Ovary (tissue), 9 donors: ENCODE measurements around the gene COL6A2. TPM values are rescaled to one million over a fixed set of nuclear protein-coding genes. Genes with fewer than 3 reads are reported as not detected.
A peak's percentile ranks its signal among the peaks of the same experiment; 100 is the strongest.

Experiments used
- DNase-seq, 5 donors: peaks; one replicate each; pipeline ENCODE4 v3.0.0-alpha.2; 2019 to 2020
- H3K27ac ChIP-seq, 2 donors: fragments of 200-600 bp; one replicate each; pipeline versions ENCODE4 v1.5.1 to v1.8.0; 2019 to 2022
- H3K27me3 ChIP-seq: fragments of 200-600 bp; one replicate; pipeline ENCODE4 v1.8.0; 2022
- H3K36me3 ChIP-seq: fragments of 200-600 bp; sonication (generic); one replicate; pipeline ENCODE4 v1.5.1; 2019
- H3K4me1 ChIP-seq: one replicate; pipeline ENCODE4 v1.8.1; 2013; ENCODE audit warnings: mild to moderate bottlenecking, moderate library complexity; ENCODE audit not compliant: insufficient read depth
- H3K4me3 ChIP-seq: fragments of 200-600 bp; sonication (generic); one replicate; pipeline ENCODE4 v1.5.1; 2017
- H3K9me3 ChIP-seq, 2 donors: fragments of 200-600 bp in 1 of 2; sonication (generic) in 1 of 2; one replicate each; pipeline versions ENCODE4 v1.5.1 to v1.8.1; 2013 to 2019; ENCODE audit warnings: mild to moderate bottlenecking in 1 of 2, moderate library complexity in 1 of 2
- CTCF ChIP-seq, 3 donors: fragments of 450-650 bp in 2 of 3; fragments of 200-600 bp in 1 of 3; IDR thresholded peaks; one replicate each; pipeline versions ENCODE4 v1.5.1 to v1.8.0; 2016 to 2022; ENCODE audit warnings: antibody characterized with exemption in 3 of 3, mild to moderate bottlenecking in 1 of 3
- EP300 ChIP-seq: sonication (generic); formaldehyde crosslinking; IDR thresholded peaks from one replicate; pipeline ENCODE4 v1.6.1; 2017; ENCODE audit warnings: antibody characterized with exemption
- POLR2A ChIP-seq: fragments of 450-650 bp; IDR thresholded peaks from one replicate; pipeline ENCODE4 v1.6.1; 2017; ENCODE audit warnings: antibody characterized with exemption, mild to moderate bottlenecking, moderate library complexity
- WGBS, 3 donors: extraction: QIAGEN DNeasy Blood & Tissue Kit in 1 of 3; methylation state at CpG; one replicate each; pipeline versions ENCODE4 v1.1.5 to v1.1.7; 2013 to 2017; 5-methylcytosine and 5-hydroxymethylcytosine counted together
- intact Hi-C, 4 donors: fragments of 100-400 bp; cut with DNase I; formaldehyde crosslinking; loops; one replicate each; pipeline versions ENCODE4 v1.11.0 to v1.15.1; 2022 to 2023
- polyA plus RNA-seq, 2 donors: library from polyadenylated mRNA; stranded (reverse); fragments of 200-250 nt in 1 of 2; fragments of 350-450 nt in 1 of 2; fragmentation: Illumina TruSeq in 1 of 2; extraction: RNeasy Lipid Tissue Mini Kit (QIAGEN cat#74804) in 1 of 2; gene quantifications; one replicate each; pipeline ENCODE4 v1.2.3, GENCODE V29; 2013 to 2014
- total RNA-seq, 7 donors: library from RNA; depleted of rRNA in 2 of 7; stranded (reverse); fragments of >200 nt in 2 of 7; fragmentation: NEBNext Ultra II Directional in 3 of 7; extraction: Animal tissue kit (Norgen Biotek cat#: 25700) in 3 of 7; gene quantifications; one replicate each; pipeline versions ENCODE4 v1.1.0 to v1.2.4, GENCODE V29; 2016 to 2023
- donor health status: DM: no; HTN: no; CAD: no; lungs with moderate emphysema.
- donor health status: DM: no; HTN: no; CAD: no.
- donor health status: Bipolar disorder and iron deficiency.
- donor health status: DM: yes; HTN: yes; CAD: no.
- donor health status: DM: no; HTN: no; CAD: no.
- donor health status: DM: yes; HTN: yes; CAD: no.

The COL6A2 gene
- total and polyA plus RNA-seq, 9 donors: 50.9 to 1,092 (median 818) TPM

GRCh38 chr21:46098303-46099141 lies 610 bp downstream of the COL6A2 start:
- peak overlapping the region; percentile 76 for H3K4me3 ChIP-seq
- TF ChIP-seq CTCF (IDR thresholded peaks at IDR 0.05) (no peak), POLR2A (peak; percentile 15)
- peak overlapping the region; percentile 75 to 94 for H3K27ac ChIP-seq
- no peaks in the 10 kb centered on the region for H3K27me3 ChIP-seq
- H3K9me3 ChIP-seq: no peaks in the 10 kb centered on the region
- peaks cover 4% of the 10 kb centered on the region for H3K4me1 ChIP-seq
- H3K36me3 ChIP-seq: no peaks in the 10 kb centered on the region
- WGBS, 3 donors: 0 to 2% (median 0%) methylated on average over 35 to 94 of the region's 94 CpGs
- intact Hi-C loops: loop anchor here (2.0 to 10.0 kb wide), 5 partner anchors 40 to 126 kb away; no protein-coding TSS in a partner anchor
- DNase-seq: peak; percentile 45 to 67 (median 61)

DNA sequence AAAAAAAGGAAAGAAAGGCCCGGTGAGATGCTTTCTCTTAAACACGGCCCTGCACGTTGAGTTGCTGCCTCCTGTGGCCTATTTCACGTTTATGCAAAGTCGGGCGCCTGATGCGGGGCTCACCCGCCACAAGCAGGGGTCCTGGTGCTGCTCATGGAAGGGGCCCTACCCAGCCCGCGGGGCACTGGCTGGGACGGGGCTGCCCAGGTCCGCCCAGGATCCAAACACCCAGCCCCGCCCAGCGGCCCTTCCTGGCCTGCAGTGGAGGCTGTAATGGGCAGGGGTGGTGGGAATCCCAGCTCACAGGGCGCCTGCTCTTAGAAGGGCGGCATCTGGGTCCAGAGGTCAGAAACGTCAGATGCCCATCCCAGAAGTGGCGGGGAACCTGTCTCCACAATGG lies 1.6 kb downstream of the COL6A2 start:
- TF ChIP-seq POLR2A (no peak), CTCF (IDR thresholded peaks at IDR 0.05) (peak in 1 of 3 donors; percentile 39)
- Histone ChIP-seq H3K9me3 (no peaks in the 10 kb centered on the region), H3K27ac (peak overlapping the region; percentile 58 to 75), H3K27me3 (no peaks in the 10 kb centered on the region), H3K4me1 (peaks cover 4% of the 10 kb centered on the region), H3K4me3 (peak overlapping the region; percentile 76), H3K36me3 (no peaks in the 10 kb centered on the region)
- intact Hi-C loops: loop anchor here (2.0 to 10.0 kb wide), 5 partner anchors 41 to 127 kb away; no protein-coding TSS in a partner anchor
- WGBS, 3 donors: 2 to 16% (median 5%) methylated on average over 18 of the region's 18 CpGs
- DNase-seq: peak; percentile 49 to 70 (median 60)

DNA sequence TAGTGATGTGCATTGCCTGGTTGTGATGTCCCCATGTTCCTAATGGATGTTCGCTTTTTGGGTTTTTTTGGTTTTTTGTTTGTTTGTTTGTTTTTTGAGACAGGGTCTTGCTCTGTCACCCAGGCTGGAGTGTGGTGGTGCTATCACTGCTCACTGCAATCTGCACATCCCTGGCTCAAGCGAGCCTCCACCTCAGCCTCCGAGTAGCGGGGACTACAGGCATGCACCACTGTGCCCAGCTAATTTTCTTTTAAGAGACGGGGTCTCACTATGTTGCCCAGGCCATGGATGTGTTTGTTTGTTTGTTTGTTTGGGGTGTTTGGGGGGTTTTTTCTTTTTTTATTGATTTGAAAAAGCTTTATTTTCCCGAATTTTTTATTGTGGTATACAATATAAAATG lies 2.1 kb downstream of the COL6A2 start:
- no peak overlapping the region for H3K27ac ChIP-seq
- peaks cover 4% of the 10 kb centered on the region for H3K4me1 ChIP-seq
- WGBS, 3 donors: 54 to 70% (median 55%) methylated on average over 6 of the region's 6 CpGs
- no peaks in the 10 kb centered on the region for H3K9me3 ChIP-seq
- TF ChIP-seq CTCF (IDR thresholded peaks at IDR 0.05) (no peak), EP300 (no peak), POLR2A (no peak)
- no peaks in the 10 kb centered on the region for H3K36me3 ChIP-seq
- intact Hi-C loops: no loop called here
- no peaks in the 10 kb centered on the region for H3K27me3 ChIP-seq
- H3K4me3 ChIP-seq: peak overlapping the region; percentile 76
- DNase-seq: peak in 3 of 5 donors; percentile 9 to 35 (median 19)

DNA sequence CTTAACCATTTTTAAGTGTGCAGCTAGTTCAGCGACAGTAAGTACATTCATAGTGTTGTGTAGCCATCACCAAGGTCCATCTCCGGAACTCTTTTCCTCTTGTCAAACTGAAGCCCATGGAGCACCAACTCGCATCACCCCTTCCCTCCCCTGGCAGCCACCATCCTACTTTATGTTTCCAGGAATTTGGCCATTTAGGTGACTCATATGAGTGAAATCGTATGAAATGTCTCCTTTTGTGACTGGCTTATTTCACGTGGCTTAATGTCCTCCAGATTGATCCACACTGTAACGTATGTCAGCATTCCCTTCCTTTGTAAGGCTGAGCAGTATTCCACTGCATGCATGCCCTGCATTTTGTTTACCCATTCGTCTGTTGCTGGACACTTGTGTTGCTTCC lies 2.5 kb downstream of the COL6A2 start:
- 57 to 59% (median 57%) methylated on average over 7 of the region's 7 CpGs for WGBS, 3 donors

More for the DNA sequence above, 2.5 kb downstream of the COL6A2 start:
- intact Hi-C loops: no loop called here
- Histone ChIP-seq H3K4me1 (peaks cover 4% of the 10 kb centered on the region), H3K27ac (no peak overlapping the region), H3K27me3 (no peaks in the 10 kb centered on the region), H3K9me3 (no peaks in the 10 kb centered on the region), H3K4me3 (no peak overlapping the region), H3K36me3 (no peaks in the 10 kb centered on the region)
- peak in 3 of 5 donors; percentile 7 to 29 (median 14) for DNase-seq
- TF ChIP-seq EP300: no peak
- no peak for TF ChIP-seq CTCF (IDR thresholded peaks at IDR 0.05)
- TF ChIP-seq POLR2A: no peak
